HepG2 (cell line): ENCODE data around the gene TWNK. TPM values are rescaled to one million over a fixed set of nuclear protein-coding genes. Genes with fewer than 3 reads are reported as not detected.

ENCODE experiments used
- AHR ChIP-seq: IDR thresholded peaks from 2 replicates; pipeline ENCODE4 v1.6.1; 2018; ENCODE audit warnings: missing genetic modification reagents, missing compliant biosample characterization
- GATAD2A ChIP-seq: IDR thresholded peaks from 2 replicates; pipeline ENCODE4 v1.6.1; 2016
- HMG20B ChIP-seq: conservative IDR thresholded peaks from 2 replicates; pipeline ENCODE4 v1.6.1; 2016; ENCODE audit warnings: missing genetic modification reagents, missing compliant biosample characterization
- HNRNPLL ChIP-seq: fragments of 200-400 bp; formaldehyde crosslinking; IDR thresholded peaks from 2 replicates; pipeline ENCODE4 v1.6.1; 2017; ENCODE audit warnings: mild to moderate bottlenecking, low read depth, low read length; ENCODE audit not compliant: poor library complexity, severe bottlenecking
- MIXL1 ChIP-seq: IDR thresholded peaks from 2 replicates; pipeline ENCODE4 v1.6.1; 2016
- PAWR ChIP-seq: sonication (generic); formaldehyde crosslinking; IDR thresholded peaks from 2 replicates; pipeline ENCODE4 v1.4.0; 2020; ENCODE audit warnings: missing genetic modification reagents, mild to moderate bottlenecking, borderline replicate concordance
- PITX1 ChIP-seq: sonication (generic); formaldehyde crosslinking; IDR thresholded peaks from 2 replicates; pipeline ENCODE4 v1.5.1; 2020; ENCODE audit warnings: mild to moderate bottlenecking, missing genetic modification reagents
- RFX5 ChIP-seq: IDR thresholded peaks from 2 replicates; pipeline ENCODE4 v1.6.1; 2011; ENCODE audit warnings: low read depth, low read length, improper control_type of control experiment
- SALL1 ChIP-seq: sonication (generic); formaldehyde crosslinking; IDR thresholded peaks from 2 replicates; pipeline ENCODE4 v1.8.0; 2022; ENCODE audit warnings: mild to moderate bottlenecking, missing genetic modification reagents
- SP1 ChIP-seq, 2 experiments: fragments of 450-650 bp in 1 of 2; sonication (generic) in 1 of 2; formaldehyde crosslinking in 1 of 2; IDR thresholded peaks; 2 replicates each; pipeline versions ENCODE4 v1.4.0 to v1.6.1; 2016 to 2020; ENCODE audit warnings: missing genetic modification reagents in 1 of 2
- TBX2 ChIP-seq: sonication (generic); formaldehyde crosslinking; IDR thresholded peaks from 2 replicates; pipeline ENCODE4 v1.5.0; 2020; ENCODE audit warnings: missing genetic modification reagents, mild to moderate bottlenecking, borderline replicate concordance
- U2AF2 ChIP-seq: fragments of 200-400 bp; formaldehyde crosslinking; IDR thresholded peaks from 2 replicates; pipeline ENCODE4 v1.6.1; 2017; ENCODE audit warnings: low read depth, mild to moderate bottlenecking, low read length
- ZNF160 ChIP-seq: sonication (generic); formaldehyde crosslinking; IDR thresholded peaks from 2 replicates; pipeline ENCODE4 v1.8.0; 2022; ENCODE audit warnings: mild to moderate bottlenecking, inconsistent platforms, missing genetic modification reagents
- ZNF232 ChIP-seq: sonication (generic); formaldehyde crosslinking; IDR thresholded peaks from 2 replicates; pipeline ENCODE4 v1.4.0; 2020; ENCODE audit warnings: missing genetic modification reagents, borderline replicate concordance
- ZNF343 ChIP-seq: sonication (generic); formaldehyde crosslinking; IDR thresholded peaks from 2 replicates; pipeline ENCODE4 v1.4.0; 2020; ENCODE audit warnings: mild to moderate bottlenecking, missing genetic modification reagents
- ZNF678 ChIP-seq: sonication (generic); formaldehyde crosslinking; IDR thresholded peaks from 2 replicates; pipeline ENCODE4 v1.4.0; 2020; ENCODE audit warnings: mild to moderate bottlenecking, missing genetic modification reagents
- polyA plus RNA-seq, 8 experiments: library from polyadenylated mRNA; depleted of rRNA in 3 of 8; stranded (reverse) in 7 of 8; unstranded in 1 of 8; fragments of >200 nt; fragmentation: Illumina TruSeq in 4 of 8; extraction: Trizol in 4 of 8; gene quantifications; 2 replicates each; pipeline versions ENCODE4 v1.2.1 to v1.2.3, GENCODE V29; 2011 to 2016; ENCODE audit warnings: low read depth in 4 of 8, missing spikeins in 1 of 8, mixed read lengths in 1 of 8; ENCODE audit not compliant: insufficient read depth in 1 of 8
- total RNA-seq, 5 experiments: library from RNA; depleted of rRNA; stranded (reverse); fragments of >200 nt; fragmentation: Illumina TruSeq; extraction: Trizol; gene quantifications; 2 replicates each; pipeline ENCODE4 v1.2.3, GENCODE V29; 2016; ENCODE audit warnings: low read depth in 1 of 5
- TF ChIP-seq, protein P1 (sequence below): sonication (generic); formaldehyde crosslinking; IDR thresholded peaks from 2 replicates; pipeline ENCODE4 v1.4.0; 2020; ENCODE audit warnings: missing genetic modification reagents
- TF ChIP-seq, protein P2 (sequence below): sonication (generic); formaldehyde crosslinking; IDR thresholded peaks from 2 replicates; pipeline ENCODE4 v1.5.1; 2020; ENCODE audit warnings: mild to moderate bottlenecking, missing genetic modification reagents, moderate library complexity
- TF ChIP-seq, protein P3 (sequence below): sonication (generic); formaldehyde crosslinking; IDR thresholded peaks from 2 replicates; pipeline ENCODE4 v1.4.0; 2020; ENCODE audit warnings: missing genetic modification reagents
- TF ChIP-seq, protein P4 (sequence below): sonication (generic); formaldehyde crosslinking; IDR thresholded peaks from 2 replicates; pipeline ENCODE4 v1.9.0; 2022; ENCODE audit warnings: missing genetic modification reagents, mild to moderate bottlenecking, borderline replicate concordance
- TF ChIP-seq, protein P5 (sequence below): sonication (generic); formaldehyde crosslinking; IDR thresholded peaks from 2 replicates; pipeline ENCODE4 v1.8.1; 2022; ENCODE audit warnings: low read depth, mild to moderate bottlenecking, missing genetic modification reagents
- TF ChIP-seq, protein P6 (sequence below): sonication (generic); formaldehyde crosslinking; IDR thresholded peaks from 2 replicates; pipeline ENCODE4 v1.8.1; 2023; ENCODE audit warnings: missing genetic modification reagents, mild to moderate bottlenecking, borderline replicate concordance

The TWNK gene
- total and polyA plus RNA-seq, 2 of the 13 experiments (the other 11 are each of a cell fraction or from before 2014, with no cell fraction given): 10.7 to 16.5 TPM

DNA sequence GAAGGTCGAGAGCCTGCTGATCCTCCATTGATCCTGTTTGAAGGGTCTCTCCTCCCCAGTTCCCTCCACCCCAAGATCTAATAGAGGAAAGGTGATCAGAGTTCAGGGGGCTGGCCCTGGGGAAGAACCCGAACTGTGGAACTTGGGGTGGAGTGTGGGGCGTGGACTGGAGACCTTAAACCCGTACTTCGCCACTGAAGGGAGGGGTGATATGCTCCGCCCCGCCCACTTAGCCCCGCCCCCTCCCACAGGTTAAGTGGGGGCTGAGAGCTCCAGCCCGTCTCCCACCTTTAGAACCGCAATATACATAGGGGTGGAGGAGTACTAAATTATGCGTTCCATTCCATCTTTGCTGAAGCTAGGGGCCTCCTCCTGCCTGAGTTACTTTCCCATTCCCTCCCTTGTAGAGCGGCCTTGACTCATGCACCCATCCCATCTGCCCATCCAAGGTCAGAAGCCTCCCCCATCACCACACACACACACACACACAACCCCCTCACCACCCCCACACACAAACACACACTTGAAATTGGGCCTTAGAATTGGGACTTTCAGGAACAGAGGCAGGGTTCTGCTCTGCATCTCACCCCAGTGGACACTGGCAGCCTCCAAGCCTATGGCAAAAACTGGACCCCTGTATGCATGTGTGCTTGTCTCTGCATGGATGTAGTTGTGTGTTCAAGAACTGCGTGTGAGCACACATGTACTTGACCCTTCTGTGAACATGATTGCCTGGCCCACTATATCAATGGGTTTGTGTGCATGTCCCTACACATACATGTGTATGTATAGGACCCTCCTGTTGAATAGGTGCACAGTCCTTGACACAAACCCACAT, 17.0 kb upstream of the TWNK start (continued):
- TF ChIP-seq ZNF232 (CRISPR knock-in tag) (no peak), GATAD2A (CRISPR knock-in tag) (peak; percentile 39), RFX5 (no peak), PITX1 (CRISPR knock-in tag) (0 out of 2 replicates have a peak, but pooled peaks have one; percentile 31), TBX2 (CRISPR knock-in tag) (peak; percentile 48; the same call in 1 of the 2 replicates), ZNF160 (no peak), U2AF2 (no peak), HNRNPLL (no peak), ZNF678 (CRISPR knock-in tag) (no peak), SALL1 (CRISPR knock-in tag) (peak; percentile 61), AHR (CRISPR knock-in tag) (0 out of 2 replicates have a peak, but pooled peaks have one; percentile 27), ZNF343 (no peak), SP1 (IDR thresholded peaks at IDR 0.05) (no peak), SP1 (CRISPR knock-in tag; IDR thresholded peaks at IDR 0.05) (no peak), PAWR (0 out of 2 replicates have a peak, but pooled peaks have one; percentile 3), HMG20B (no peak), MIXL1 (CRISPR knock-in tag) (peak; percentile 72)
- TF ChIP-seq, protein P1, sequence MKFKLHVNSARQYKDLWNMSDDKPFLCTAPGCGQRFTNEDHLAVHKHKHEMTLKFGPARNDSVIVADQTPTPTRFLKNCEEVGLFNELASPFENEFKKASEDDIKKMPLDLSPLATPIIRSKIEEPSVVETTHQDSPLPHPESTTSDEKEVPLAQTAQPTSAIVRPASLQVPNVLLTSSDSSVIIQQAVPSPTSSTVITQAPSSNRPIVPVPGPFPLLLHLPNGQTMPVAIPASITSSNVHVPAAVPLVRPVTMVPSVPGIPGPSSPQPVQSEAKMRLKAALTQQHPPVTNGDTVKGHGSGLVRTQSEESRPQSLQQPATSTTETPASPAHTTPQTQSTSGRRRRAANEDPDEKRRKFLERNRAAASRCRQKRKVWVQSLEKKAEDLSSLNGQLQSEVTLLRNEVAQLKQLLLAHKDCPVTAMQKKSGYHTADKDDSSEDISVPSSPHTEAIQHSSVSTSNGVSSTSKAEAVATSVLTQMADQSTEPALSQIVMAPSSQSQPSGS (CRISPR knock-in tag): no peak
- TF ChIP-seq, protein P2, sequence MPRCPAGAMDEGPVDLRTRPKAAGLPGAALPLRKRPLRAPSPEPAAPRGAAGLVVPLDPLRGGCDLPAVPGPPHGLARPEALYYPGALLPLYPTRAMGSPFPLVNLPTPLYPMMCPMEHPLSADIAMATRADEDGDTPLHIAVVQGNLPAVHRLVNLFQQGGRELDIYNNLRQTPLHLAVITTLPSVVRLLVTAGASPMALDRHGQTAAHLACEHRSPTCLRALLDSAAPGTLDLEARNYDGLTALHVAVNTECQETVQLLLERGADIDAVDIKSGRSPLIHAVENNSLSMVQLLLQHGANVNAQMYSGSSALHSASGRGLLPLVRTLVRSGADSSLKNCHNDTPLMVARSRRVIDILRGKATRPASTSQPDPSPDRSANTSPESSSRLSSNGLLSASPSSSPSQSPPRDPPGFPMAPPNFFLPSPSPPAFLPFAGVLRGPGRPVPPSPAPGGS (CRISPR knock-in tag): no peak
- TF ChIP-seq, protein P3, sequence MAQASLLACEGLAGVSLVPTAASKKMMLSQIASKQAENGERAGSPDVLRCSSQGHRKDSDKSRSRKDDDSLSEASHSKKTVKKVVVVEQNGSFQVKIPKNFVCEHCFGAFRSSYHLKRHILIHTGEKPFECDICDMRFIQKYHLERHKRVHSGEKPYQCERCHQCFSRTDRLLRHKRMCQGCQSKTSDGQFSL (CRISPR knock-in tag): peak; percentile 80; the same call in 1 of the 2 replicates
- TF ChIP-seq, protein P4, sequence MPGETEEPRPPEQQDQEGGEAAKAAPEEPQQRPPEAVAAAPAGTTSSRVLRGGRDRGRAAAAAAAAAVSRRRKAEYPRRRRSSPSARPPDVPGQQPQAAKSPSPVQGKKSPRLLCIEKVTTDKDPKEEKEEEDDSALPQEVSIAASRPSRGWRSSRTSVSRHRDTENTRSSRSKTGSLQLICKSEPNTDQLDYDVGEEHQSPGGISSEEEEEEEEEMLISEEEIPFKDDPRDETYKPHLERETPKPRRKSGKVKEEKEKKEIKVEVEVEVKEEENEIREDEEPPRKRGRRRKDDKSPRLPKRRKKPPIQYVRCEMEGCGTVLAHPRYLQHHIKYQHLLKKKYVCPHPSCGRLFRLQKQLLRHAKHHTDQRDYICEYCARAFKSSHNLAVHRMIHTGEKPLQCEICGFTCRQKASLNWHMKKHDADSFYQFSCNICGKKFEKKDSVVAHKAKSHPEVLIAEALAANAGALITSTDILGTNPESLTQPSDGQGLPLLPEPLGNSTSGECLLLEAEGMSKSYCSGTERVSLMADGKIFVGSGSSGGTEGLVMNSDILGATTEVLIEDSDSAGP (CRISPR knock-in tag): no peak
- TF ChIP-seq, protein P5, sequence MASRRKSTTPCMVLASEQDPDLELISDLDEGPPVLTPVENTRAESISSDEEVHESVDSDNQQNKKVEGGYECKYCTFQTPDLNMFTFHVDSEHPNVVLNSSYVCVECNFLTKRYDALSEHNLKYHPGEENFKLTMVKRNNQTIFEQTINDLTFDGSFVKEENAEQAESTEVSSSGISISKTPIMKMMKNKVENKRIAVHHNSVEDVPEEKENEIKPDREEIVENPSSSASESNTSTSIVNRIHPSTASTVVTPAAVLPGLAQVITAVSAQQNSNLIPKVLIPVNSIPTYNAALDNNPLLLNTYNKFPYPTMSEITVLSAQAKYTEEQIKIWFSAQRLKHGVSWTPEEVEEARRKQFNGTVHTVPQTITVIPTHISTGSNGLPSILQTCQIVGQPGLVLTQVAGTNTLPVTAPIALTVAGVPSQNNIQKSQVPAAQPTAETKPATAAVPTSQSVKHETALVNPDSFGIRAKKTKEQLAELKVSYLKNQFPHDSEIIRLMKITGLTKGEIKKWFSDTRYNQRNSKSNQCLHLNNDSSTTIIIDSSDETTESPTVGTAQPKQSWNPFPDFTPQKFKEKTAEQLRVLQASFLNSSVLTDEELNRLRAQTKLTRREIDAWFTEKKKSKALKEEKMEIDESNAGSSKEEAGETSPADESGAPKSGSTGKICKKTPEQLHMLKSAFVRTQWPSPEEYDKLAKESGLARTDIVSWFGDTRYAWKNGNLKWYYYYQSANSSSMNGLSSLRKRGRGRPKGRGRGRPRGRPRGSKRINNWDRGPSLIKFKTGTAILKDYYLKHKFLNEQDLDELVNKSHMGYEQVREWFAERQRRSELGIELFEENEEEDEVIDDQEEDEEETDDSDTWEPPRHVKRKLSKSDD (CRISPR knock-in tag): no peak; the same call in 1 of the 2 replicates
- TF ChIP-seq, protein P6, sequence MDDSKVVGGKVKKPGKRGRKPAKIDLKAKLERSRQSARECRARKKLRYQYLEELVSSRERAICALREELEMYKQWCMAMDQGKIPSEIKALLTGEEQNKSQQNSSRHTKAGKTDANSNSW (CRISPR knock-in tag): 0 out of 2 replicates have a peak, but pooled peaks have one; percentile 37
